DND-41 (cell line): ENCODE results near the gene EMB.

Experiments
- EZH2 ChIP-seq: IDR thresholded peaks from 3 replicates; pipeline ENCODE4 v1.6.1; 2012; ENCODE audit warnings: borderline replicate concordance, low read depth, mild to moderate bottlenecking, moderate library complexity, low read length, inconsistent platforms; ENCODE audit not compliant: severe bottlenecking
- TF ChIP-seq, protein P1 (sequence below): IDR thresholded peaks from 2 replicates; pipeline ENCODE4 v1.5.1; 2012; ENCODE audit warnings: borderline replicate concordance, low read length, moderate library complexity, mild to moderate bottlenecking; ENCODE audit not compliant: poor library complexity, severe bottlenecking; ENCODE audit errors: extremely low read depth

DNA sequence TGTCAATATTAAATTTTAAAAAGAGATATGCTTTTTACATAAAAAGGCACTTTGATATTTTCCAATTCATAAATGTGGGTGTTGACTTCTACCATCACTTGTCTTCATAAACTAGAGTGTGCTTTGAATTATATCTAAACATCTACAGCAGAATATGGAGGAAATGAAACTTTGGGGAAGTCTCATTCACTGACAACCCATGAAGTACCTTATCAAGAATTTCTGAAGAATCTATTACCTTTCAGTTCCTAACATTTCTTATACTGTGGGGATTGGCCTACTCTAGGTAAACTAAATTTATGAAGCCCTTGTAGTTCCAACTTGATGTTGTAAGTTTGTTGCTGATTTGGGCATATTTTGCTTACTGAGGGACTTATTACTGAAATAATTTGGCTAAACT, 81.9 kb downstream of the EMB start:
- TF ChIP-seq, protein P1, sequence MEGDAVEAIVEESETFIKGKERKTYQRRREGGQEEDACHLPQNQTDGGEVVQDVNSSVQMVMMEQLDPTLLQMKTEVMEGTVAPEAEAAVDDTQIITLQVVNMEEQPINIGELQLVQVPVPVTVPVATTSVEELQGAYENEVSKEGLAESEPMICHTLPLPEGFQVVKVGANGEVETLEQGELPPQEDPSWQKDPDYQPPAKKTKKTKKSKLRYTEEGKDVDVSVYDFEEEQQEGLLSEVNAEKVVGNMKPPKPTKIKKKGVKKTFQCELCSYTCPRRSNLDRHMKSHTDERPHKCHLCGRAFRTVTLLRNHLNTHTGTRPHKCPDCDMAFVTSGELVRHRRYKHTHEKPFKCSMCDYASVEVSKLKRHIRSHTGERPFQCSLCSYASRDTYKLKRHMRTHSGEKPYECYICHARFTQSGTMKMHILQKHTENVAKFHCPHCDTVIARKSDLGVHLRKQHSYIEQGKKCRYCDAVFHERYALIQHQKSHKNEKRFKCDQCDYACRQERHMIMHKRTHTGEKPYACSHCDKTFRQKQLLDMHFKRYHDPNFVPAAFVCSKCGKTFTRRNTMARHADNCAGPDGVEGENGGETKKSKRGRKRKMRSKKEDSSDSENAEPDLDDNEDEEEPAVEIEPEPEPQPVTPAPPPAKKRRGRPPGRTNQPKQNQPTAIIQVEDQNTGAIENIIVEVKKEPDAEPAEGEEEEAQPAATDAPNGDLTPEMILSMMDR: no peak
- TF ChIP-seq EZH2: no peak
